GM12801 (cell line): ENCODE results near the gene DUSP2.

Experiments
- CTCF ChIP-seq: IDR thresholded peaks from one replicate; pipeline ENCODE4 v1.5.1; 2011; ENCODE audit warnings: control low read depth; ENCODE audit not compliant: insufficient read length; ENCODE audit errors: extremely low read depth

The DUSP2 gene

GRCh38 chr2:96153991-96154431 lies 8.8 kb upstream of the DUSP2 start:
- no peak for TF ChIP-seq CTCF

- TF ChIP-seq CTCF = no peak
These were observed 8.1 kb upstream of the DUSP2 start for GRCh38 chr2:96153291-96153713.

- TF ChIP-seq CTCF = no peak
These were observed 7.3 kb upstream of the DUSP2 start for GRCh38 chr2:96152304-96153161.

- no peak for TF ChIP-seq CTCF
These were observed 6.5 kb upstream of the DUSP2 start for GRCh38 chr2:96151595-96152303.

- no peak for TF ChIP-seq CTCF
These were observed 5.8 kb upstream of the DUSP2 start for GRCh38 chr2:96150791-96151594.

- no peak for TF ChIP-seq CTCF
These were observed 4.9 kb upstream of the DUSP2 start for GRCh38 chr2:96150007-96150640.
